A172 (cell line): ENCODE measurements around the gene VIT. TPM values are rescaled to one million over a fixed set of nuclear protein-coding genes. Genes with fewer than 3 reads are reported as not detected.

Experiments used
- DNase-seq: peaks from one replicate; pipeline ENCODE4 v3.0.0-alpha.2; 2015; ENCODE audit warnings: low spot score
- total RNA-seq: library from RNA; depleted of rRNA; stranded (reverse); fragments of >200 nt; shearing (Covaris generic); gene quantifications from 2 replicates; pipeline ENCODE4 v1.2.3, GENCODE V29; 2014

Gene VIT
- total RNA-seq, 1 experiment from 2014 or later = 3.4 TPM

GRCh38 chr2:36762764-36763490, 66.4 kb downstream of the VIT start:
- no peak for DNase-seq

- no peak for DNase-seq
Measured at GRCh38 chr2:36769106-36769505, 72.6 kb downstream of the VIT start.

- peak; percentile 52 for DNase-seq
Measured at GRCh38 chr2:36770542-36771287, 74.2 kb downstream of the VIT start.

- DNase-seq = no peak
Measured at GRCh38 chr2:36771671-36772070, 75.2 kb downstream of the VIT start.

GRCh38 chr2:36773947-36774346, 77.4 kb downstream of the VIT start:
- no peak for DNase-seq

GRCh38 chr2:36775261-36775660, 78.8 kb downstream of the VIT start:
- no peak for DNase-seq

GRCh38 chr2:36775806-36776205, 79.3 kb downstream of the VIT start:
- no peak for DNase-seq

- no peak for DNase-seq
Measured at GRCh38 chr2:36777272-36777671, 80.8 kb downstream of the VIT start.

GRCh38 chr2:36777788-36778187, 81.3 kb downstream of the VIT start:
- DNase-seq = no peak

GRCh38 chr2:36779462-36779861, 83.0 kb downstream of the VIT start:
- no peak for DNase-seq

GRCh38 chr2:36780231-36780839, 83.8 kb downstream of the VIT start:
- DNase-seq = peak; percentile 67

- no peak for DNase-seq
Measured at GRCh38 chr2:36781907-36782720, 85.6 kb downstream of the VIT start.

- no peak for DNase-seq
Measured at GRCh38 chr2:36783246-36783645, 86.7 kb downstream of the VIT start.

- DNase-seq = peak; percentile 76
Measured at GRCh38 chr2:36785179-36785795, 88.8 kb downstream of the VIT start.

- DNase-seq = no peak
Measured at GRCh38 chr2:36789181-36789804, 92.8 kb downstream of the VIT start.

GRCh38 chr2:36792951-36793350, 96.4 kb downstream of the VIT start:
- DNase-seq = no peak

- DNase-seq = no peak
Measured at GRCh38 chr2:36797324-36798070, 101.0 kb downstream of the VIT start.

GRCh38 chr2:36798724-36799123, 102.2 kb downstream of the VIT start:
- no peak for DNase-seq

GRCh38 chr2:36800381-36800780, 103.9 kb downstream of the VIT start:
- no peak for DNase-seq

- no peak for DNase-seq
Measured at GRCh38 chr2:36801088-36801487, 104.6 kb downstream of the VIT start.
